GM19463 (cell line): ENCODE measurements around the gene UPK3BL1.
"Not testable (repeated sequence)": the region's sequence is repeated elsewhere in the genome, so short reads cannot be mapped to it uniquely, and the experiment has no call there.

Experiments used
- ATAC-seq: cut with Tn5 transposase; IDR thresholded peaks from one replicate; pipeline ENCODE4 v1.9.1; 2021; ENCODE audit warnings: mild to moderate bottlenecking, moderate library complexity; ENCODE audit not compliant: unreplicated experiment

UPK3BL1 gene

DNA sequence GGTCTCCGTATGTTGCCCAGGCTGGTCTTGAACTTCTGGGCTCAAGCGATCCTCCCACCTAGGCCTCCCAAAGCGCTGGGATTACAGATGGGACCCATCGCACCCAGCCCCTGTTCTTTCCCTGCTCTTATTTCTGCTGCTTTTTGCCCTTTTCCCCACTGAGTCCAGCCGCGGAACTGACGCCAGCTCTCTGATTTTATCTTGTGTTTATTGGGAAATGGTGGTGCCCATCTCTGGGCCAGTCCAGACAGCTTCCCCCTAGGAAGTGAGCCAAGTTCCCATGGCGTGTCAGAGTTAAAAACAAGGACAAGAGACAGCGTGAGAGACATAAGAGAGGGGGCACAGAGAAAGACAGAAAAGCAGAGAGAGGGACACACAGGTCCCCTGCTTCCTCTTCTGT, 12.0 kb downstream of the UPK3BL1 start:
- ATAC-seq, result not testable (repeated sequence)

DNA sequence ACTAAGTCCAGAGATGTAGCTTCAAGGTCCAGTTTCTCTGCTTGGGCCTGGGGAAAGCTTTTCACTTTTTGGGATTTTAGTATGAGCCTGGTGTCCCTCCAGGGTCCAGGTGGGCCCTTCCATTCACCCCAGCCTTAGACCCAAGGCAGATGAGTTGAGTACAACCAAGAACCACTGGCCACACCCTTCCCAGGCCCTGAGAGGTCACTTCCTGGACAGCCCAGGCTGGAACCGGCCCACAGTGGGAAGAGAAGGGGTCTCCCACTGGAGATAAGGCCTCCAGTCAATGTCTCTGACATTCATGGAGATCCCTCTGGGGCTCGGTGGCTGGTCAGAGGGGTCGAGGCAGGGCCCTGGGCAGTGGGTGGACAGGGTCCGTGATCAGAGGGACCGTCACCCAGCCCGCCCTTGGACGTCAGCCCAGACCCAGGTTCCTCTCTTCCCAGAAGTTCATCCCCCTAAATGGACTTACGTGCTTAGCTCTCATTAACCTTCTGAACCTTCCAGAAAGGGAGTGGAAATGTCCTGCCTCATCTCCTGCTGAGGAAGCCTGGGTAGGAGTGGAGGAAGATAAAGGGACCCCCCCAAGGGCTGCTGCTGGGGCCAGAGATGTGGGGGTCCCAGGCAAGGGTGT, 15.2 kb downstream of the UPK3BL1 start:
- ATAC-seq, result not testable (repeated sequence)

GRCh38 chr7:102618122-102618521, 24.5 kb downstream of the UPK3BL1 start:
- ATAC-seq, result not testable (repeated sequence)

- peak; percentile 69 for ATAC-seq
Measured at GRCh38 chr7:102616507-102617125, 26.0 kb downstream of the UPK3BL1 start, which contains the start of gene RASA4. Gene RASA4, minus strand, starts transcription at chr7:102616756. Its CDS starts 67 bp downstream, at chr7:102616689.

GRCh38 chr7:102615930-102616329, 26.7 kb downstream of the UPK3BL1 start:
- ATAC-seq, result not testable (repeated sequence)

- not testable (repeated sequence) for ATAC-seq
Measured at GRCh38 chr7:102614873-102615272, 27.7 kb downstream of the UPK3BL1 start.

DNA sequence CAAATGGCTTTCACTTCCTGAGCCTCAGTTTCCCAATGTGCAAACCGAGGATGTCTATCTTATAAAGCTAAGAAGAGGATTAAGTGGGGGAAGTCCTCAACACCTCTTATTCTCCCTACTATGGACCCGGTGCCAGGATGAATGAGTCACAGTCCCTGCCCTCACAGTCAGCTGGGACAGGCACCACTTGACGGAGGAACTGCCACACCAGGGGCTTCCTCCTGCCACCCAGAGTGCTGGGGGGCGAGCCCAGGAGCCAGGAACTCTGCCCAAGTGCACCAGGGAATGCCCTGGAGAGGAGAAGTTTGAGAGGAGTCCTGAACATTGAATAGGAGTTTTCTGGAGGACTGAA, 28.3 kb downstream of the UPK3BL1 start:
- peak; percentile 21 for ATAC-seq

DNA sequence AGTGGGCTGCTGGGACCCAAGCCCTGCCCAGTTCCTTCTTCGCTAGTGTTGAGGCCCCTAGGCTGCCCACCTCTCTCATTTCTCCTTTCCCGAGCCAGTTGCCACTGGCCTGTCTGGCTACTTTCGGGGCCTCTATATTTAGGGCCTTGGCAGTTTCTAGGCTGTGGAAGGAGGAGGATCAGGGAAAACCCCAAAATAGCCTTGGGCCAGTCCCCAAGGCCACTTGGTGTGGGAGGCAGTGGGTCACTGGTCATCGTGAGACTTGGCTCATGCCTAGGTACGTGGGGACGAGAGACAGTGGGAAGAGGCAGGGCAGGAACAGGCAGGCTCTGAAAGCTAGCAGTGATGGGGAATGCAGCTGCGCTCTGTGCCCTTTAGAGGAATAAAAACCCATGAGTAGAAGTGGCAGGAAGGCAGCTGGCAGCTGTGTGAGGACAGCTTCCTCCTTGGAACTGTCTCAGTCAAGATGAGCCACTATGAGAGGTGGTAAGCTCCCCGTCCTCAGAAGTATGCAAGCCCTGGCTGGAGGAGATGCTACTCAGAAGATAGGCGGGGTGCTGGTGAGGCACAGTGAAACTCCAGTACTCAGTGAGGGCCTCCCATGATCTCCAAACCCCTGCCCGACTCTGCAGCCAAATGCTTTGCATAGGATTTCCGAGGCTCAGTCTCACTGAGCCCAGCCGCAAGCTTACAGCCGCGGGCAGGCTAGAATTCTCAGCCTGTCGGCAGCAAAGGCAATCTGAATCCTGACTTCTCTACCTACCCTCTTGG, 28.8 kb downstream of the UPK3BL1 start:
- peak; percentile 62 for ATAC-seq

- not testable (repeated sequence) for ATAC-seq
Measured at GRCh38 chr7:102611675-102612325, 30.8 kb downstream of the UPK3BL1 start.

- peak; percentile 41 for ATAC-seq
Measured at GRCh38 chr7:102611013-102611674, 31.4 kb downstream of the UPK3BL1 start.

DNA sequence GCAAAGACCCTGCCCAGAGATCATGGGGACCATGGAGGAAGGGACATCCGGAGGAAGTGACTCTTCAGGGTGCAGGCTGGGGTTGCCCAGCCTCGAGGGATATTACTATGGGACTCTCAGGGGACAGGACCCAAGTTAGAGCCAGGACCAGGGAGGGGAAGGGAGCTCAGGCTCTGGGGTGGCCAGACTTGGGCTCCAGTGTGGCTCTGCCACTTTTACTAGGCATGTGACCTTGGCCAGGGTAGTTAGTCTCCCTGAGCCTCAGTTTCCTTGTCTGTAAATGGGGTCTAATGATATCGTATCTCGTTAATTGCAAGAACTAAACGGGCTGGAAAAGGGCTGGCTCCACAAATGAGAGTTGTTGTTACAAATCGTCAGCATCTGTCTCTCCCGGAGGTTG, 32.1 kb downstream of the UPK3BL1 start:
- not testable (repeated sequence) for ATAC-seq

- ATAC-seq, result not testable (repeated sequence)
Measured at GRCh38 chr7:102609734-102610133, 32.9 kb downstream of the UPK3BL1 start.

- ATAC-seq, result not testable (repeated sequence)
Measured at GRCh38 chr7:102606848-102607247, 35.7 kb downstream of the UPK3BL1 start.

DNA sequence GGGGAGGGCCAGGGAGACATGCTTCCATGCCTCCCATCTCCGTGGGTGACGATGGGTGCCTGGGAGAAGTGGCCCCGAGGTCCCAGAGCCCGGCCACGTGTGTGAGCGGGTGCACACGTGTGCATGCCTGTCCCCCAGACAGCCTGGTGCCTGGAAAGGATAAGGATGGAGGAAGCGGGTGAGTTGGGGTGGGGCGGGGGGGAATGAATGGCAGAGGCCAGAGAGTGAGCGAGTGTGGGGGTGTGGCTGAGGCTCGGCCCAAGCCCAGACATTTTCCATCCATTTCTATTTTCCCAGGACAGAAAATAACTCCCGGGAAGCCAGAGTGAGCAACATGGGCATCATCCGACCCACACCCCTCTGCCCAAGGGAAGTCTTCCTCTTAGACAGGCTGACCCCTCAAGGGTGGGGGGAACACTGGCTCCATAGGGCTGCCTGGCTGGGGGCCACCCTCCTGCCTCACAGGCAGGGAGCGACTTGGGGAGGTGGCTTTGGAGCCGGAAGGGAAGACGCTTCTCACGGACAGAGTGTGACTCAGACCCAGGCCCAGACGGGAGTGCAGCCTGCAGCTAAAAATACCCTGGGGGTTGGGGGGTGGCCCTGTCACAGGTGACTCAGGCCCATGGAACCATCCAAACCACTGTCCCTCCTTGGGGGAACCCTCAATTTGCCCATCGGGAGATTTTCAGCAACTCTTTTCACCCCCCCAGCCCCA, 38.0 kb downstream of the UPK3BL1 start:
- not testable (repeated sequence) for ATAC-seq

- not testable (repeated sequence) for ATAC-seq
Measured at GRCh38 chr7:102602317-102602716, 40.3 kb downstream of the UPK3BL1 start.

DNA sequence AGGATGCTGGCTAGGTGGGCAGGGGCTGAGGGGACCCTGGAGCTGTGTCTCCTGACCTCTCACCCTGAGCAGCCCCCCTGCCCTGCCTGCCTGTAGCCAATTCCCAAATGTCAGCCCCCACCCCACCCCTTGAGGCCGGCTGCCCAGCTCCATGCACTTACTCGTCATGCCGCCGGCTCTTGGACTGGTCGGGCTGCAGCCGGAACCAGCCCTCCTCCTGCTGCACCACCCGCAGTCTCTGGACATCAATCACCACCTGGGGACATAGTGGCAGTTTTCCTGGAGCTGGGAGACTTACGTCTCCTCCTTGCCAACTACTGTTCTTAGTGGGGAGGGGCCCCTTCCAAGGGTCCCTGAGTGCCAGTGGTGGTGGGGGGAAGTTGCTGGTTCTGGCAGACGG, 42.9 kb downstream of the UPK3BL1 start:
- not testable (repeated sequence) for ATAC-seq

DNA sequence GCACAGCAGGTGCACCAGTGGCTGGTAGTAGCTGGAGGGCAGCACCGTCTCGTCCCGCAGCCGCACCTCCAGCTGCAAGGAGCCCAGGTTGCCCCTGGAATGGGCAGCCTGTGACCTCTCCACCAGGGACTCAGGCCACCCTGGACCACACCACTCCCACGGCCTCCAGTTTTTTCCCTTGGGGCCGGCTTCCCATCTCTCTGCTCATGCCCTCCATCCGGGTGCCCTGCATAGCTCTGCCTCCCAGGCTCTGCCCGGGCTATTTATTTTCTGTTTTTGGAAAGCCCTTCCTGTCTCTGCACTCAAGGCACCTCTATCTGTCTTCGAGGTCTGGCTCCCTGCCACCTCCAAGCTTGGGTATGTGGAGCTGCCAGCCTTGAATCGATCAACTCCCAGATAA, 46.6 kb downstream of the UPK3BL1 start:
- not testable (repeated sequence) for ATAC-seq

DNA sequence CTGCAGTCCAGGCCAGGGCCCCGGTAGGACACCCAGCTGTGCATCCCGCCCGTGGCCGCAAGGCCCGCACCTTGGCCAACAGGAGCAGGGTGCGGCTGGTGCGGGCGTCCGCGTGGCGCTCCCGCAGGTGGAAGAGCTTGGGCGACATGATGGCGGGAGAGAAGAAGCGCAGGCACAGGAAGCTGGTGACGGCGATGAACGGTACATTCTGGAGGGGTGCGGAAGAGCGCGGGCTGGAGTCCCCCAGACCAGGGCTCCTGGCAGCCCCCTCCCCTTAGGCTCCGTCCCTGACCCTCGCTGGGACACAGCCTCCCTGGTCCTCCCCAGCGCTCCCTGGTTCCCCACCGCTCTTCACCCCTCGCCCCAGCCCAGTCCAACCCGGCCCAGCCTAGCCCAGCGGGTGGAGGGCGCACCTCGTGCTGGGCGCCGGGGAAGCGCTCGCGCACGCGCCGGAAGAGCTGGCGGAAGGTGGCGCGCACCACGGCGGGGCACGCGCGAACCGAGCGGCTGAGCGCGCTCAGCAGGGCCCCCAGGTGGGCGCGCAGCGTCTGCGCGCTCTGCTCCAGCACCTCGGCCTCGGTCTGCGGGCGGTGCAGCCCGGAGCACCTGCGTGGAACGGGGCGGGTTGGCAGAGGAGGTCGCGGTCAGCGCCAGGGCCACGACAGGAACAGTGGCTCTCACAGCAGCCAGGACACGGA, 48.8 kb downstream of the UPK3BL1 start:
- ATAC-seq, result peak; percentile 62

DNA sequence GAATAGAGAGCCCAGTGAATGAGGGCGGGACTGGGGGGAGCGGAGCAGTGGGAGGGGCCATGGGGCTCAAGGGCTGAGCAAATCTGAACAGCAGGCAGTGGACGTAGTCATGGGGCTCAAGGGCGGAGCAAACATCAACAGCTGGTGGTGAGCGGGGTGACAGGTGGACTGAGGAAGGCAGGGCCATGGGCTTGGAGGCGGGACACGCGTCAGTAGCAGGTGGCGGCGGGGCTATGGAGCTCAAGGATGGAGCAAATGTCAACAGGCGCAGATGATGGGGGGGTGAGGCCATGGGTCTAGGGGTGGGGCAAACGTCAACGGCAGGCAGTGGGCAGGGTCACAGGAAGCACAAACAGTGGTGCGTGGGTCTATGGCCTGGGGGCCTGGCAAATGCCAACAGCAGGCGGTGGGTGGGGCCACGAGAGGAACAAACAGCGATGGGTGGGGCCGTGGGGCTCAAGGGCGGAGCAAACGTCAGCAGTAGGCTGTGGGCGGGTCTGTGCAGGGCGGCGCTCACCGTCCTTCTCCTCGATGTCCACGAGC, 50.0 kb downstream of the UPK3BL1 start:
- ATAC-seq, result peak; percentile 41
